ENCODE data around the gene HAND1.
A peak's percentile ranks its signal among the peaks of the same experiment; 100 is the strongest.

Gene HAND1

DNA sequence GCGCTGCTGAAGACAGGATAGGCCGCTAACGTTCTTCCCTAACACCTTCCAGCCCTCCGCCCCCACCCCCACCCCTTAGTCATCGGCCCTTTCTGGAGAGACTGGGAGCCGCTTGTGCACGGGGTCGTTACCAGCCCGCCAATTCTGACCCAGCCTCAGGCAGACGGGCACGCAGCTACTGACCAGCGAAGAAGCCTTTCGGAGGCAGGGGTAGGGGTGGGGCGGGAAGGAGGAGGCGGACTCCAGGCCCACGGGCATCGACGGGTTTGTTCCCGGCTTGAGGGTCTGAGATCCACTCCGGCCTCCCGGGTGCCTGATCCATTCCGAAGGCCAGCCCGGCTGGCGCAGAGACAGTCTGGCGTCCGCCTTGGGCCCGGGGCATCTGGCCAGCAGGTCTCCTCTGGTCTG lies 729 bp upstream of the HAND1 start:
- DNase-seq (ENCODE audit: low spot score), result no peak

GRCh38 chr5:154477382-154478223 lies 424 bp downstream of the HAND1 start:
- no peak for DNase-seq (ENCODE audit: low spot score)

DNA sequence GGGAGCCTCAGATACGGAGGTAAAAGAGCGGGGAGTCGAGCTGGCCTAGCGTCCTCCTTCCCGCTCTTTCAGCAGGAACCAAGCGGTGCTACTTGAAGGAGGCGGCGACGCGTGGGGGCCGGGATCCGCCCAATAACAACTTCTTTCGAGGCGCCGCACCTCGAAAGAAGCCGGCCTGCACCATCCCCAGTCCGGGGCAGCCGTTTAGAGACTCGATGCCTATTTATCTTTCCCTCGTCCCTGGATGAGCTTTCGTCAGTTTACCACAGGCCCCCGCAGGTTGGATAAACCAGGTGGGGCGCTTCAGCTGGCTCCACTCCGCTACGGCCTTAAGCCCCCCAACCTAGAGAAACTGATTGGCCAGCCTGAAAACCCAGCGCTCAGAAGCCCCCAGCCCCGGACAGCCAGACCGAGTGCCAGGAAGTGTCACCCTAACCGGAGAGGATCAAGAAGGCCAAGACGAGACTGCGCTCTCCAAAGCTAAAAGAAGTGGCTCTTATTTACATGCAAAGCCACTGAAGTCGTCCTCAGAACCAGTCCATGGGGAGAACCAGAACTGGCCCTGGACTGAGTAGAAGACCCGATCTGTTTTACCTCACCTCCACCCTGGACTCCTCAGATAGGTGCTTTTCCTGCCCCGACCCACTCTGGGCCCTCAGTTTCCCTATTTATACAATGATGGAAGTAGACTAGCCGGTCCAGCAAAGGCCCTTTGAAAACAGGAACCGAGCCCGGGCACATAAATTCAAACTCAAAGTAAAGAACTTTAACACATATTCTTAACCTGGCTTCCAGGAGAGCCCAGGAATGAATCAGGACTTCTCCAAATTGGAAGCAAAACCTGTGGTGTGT lies 1.4 kb downstream of the HAND1 start:
- DNase-seq (ENCODE audit: low spot score), result no peak

DNA sequence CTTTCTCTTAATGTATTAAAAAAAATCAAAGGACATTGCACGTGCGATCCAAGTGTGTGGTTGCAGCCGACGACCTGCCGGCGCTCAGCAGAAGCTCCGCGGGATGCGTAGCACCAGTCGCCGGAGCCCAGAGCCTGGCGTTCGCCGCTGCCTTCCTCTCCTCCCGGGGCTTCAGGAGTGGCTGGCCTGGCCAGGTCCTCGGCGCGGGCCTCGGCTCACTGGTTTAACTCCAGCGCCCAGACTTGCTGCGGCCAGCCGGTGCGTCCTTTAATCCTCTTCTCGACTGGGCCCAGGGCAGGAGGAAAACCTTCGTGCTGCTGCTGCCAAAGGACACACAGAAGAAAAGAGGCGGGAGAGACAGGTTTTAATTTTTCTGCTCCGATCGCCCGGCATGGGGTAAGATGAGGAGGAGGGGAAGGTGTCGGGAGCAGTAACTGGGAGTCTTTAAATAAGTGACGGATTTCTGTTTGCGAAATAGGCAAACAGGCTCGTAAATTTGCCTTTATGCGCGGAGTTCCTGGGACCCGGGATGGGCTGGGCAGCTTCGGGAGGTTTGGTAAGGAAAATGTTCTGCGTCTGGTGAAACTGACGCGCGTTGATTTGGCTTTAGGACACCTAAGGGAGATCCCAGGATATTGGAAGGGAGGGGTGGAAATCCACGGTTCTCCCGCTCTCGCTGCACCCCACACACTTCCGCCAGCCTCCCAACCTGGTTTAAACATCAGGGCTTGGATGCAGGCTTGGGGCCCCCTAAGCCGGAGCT lies 2.3 kb downstream of the HAND1 start:
- DNase-seq (ENCODE audit: low spot score), result no peak

DNA sequence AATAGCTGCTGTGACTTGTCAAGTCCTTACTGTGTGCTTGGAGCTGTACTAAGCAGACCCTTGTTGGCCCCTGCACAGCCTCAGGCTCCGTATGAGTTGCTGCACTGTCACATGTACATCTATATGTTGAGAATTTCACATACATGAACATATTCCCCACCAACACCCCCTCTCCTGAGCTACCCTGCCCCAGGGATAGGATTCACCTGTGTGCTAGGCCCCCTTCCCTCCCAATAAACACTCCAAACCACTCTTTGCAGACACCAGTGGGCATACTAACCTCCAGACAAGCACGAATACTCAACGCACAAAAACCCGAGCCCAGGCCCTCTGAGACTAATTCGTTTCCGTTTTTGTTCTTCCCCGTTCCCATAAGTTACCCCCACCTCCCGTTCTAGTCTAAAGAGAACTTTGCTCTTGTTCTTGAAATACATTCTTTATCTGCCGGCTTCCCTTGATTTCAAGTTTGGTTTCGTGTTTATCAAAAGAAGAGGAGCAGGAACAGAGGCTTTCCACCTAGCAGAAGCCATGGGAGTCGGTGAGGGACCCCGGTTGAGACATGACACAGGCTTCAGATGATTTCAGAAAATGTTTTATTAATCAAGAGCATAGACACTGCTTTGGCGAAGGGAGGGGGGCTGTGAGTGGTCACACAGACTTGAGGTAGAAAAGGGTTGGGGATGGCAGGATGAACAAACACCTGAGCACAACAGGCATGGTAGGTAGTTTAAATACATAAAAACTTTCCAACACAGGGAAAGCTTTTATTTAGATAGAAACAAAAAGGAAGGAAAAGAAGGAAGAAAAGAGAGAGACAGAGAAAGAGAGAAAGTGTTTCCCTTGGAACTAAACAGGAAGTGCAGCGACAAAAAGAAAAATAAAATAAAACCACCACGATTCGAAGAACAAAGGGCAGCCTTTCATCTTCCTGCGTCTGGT lies 3.4 kb downstream of the HAND1 start:
- DNase-seq (ENCODE audit: low spot score), result no peak

DNA sequence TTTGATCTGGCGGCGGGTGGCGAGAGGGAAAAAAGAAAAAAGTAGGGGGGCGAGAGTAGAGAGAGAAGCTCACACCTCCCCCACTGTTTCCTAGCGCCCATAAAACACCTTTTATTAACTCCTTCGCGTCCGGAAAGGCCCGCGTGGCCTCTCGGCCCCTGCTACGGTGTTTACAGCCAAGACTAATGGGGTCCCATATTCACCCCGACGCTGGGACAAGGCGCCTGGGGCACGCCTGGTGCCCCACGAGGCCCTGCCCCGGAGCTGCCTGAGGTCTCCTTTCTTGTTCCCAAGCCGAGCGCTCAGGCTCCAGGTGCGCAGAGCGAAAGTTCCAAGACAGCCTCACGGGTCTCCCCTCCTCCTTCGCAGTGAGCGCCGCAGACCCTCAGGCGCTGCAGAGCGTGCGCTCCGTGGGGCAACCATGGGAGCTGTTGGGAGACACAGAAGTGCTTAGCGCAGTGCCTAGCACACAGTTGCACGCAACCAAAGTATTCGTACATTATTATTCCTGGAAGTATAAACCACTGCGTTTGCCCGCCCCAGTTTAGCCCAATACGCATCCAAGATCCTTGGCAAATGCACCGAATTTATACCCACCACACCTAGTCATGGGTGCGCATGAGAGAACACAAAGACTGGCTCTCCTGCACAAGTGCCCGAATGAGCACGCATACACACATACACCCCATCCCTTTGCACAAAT lies 4.3 kb downstream of the HAND1 start:
- no peak for DNase-seq (ENCODE audit: low spot score)

DNA sequence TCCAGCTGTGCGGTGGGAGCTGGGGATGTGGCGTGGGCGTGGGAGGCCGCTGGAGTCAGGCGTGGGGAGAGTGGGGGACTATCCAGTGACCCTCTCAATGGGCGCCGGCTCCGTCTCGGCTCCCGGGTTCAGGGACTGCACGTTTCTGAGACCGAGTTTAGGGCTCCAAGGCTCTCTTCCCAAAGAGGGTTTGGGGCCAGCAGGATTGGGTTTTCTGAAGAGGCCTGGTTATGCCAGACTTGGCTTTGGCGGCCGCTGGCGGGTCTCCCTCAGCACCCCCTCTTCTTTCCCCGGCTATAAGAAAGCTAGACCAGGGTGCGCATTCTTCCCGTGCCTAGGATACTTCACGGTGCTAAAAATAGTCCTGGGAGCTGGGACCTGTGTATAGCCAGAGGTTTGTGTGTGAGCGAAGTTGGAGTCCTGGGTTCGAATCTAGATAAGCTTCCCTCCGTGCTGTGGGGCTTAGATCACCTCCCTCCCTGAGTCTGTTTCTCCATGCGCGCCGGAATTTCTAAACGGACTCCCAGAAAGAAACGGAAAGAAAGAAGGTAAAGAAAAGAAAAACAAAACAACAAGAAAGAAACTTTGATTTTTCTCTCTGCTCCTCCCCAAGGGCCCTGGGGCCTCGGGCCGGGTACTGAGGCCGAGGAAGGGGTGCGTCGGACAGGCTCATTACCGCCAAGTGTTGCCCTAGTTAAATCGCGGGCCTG lies 5.0 kb downstream of the HAND1 start:
- no peak for DNase-seq (ENCODE audit: low spot score)

DNA sequence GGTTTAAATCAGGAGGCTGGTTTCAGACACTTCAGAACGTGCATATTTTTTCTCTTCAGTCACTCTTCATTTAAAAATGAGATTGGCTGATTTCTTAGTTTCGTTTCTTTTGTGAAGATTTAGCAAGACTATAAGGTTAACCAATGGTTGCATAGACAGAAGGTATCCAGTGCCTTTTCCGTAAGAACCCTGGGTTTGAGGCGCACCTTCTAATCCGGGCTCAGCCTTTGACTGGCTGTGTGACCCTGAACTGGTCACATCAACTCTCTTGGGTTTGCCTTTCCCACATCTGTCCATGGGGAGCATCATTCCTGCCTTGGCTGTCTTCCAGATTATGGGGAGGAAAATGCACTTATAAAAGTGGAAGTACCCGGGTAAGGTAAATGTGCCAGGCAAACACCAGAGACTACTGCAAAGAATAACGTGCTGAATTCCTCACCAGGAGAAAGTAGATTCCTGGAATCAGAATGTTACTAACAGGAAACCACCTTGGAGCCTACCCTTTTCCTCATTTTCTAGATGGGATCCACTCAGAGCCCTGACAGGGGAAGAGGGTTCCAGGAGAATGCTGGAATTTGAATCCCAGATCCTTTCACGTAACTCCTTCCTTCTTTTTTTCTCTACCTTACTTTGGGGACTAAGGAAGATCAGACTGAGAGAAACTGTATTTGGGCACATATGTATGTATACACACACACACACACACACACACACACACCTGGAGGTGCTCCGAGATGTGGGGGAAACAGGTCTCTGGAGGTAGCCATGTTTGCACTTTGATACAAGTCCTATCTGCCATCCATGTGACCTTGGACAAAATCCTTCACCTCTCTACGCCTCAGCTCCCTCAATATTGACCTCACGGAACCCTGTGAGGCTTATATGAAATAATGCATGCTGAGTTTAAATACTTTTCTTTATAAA lies 6.8 kb downstream of the HAND1 start:
- DNase-seq (ENCODE audit: low spot score), result no peak

DNA sequence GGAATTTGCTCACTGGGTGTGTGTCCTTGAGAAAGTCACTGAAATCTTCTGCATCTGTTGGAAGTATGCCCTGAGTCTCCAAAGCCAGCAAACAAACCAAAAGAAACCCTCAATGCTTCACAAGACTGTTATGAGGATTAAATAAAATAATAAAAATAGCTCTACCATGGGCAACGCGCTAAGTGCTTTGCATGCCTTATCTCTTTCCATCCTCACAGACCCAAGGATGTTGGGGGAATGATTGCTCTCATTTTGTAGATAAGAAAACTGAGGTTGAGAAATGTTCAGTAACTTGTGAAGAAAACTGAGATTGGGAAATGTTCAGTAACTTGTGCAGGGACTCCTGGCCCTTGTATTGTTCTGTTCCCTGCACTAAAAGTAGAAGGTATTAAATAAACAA lies 7.9 kb downstream of the HAND1 start:
- DNase-seq (ENCODE audit: low spot score), result no peak

DNA sequence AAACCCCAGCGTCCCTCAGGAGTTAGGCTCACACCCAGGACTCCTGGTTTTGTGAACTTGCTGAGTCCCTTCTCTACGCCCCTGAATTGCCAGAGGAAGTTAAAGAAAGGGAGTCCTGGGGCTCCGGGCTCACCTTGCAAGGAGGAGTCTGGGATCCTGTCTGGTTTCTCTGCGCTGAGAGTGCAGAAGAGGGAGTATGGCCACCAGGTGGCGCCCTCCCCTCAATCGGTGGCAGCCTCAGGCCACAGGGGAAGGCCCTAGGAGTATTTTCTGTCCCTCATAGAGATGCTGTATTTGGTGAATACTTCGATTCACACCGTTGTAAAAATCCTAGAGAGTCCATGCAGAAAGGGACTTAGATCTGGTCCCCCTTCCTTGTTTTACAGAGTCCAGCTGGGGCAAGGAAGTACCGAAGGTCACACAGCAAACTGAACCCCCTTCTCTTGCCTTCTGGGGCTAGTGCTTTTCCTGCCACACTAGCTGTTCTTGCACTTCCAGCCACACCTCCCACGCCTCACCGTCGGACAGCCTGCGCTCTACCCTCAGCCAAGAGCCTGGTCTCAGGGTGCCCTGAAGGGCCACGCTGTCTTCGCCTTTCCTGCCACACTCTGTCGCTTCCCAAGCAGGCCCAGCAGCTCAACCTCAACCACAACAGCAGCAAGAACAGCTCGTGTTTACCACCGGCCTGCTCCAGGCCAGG lies 10.2 kb downstream of the HAND1 start:
- DNase-seq (ENCODE audit: low spot score), result peak; percentile 73

DNA sequence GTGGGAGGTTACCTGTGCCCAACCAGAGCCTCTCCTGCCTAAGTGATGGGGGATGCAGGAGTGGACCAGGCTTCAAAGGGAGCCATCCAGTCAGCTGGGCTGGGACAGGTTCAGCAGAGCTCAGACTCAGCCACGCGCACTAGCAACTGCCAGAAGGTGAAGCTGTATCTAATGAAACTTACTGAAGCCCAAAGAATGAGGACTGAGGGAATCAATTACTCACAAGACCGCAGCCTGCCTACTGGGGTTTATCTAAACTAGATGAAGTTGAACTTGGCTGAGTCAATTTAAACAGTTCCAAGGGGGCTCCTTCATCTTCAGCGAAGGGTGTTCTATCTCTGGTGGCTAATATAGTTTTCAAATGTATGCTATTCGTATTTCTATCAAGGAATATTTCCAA lies 11.4 kb downstream of the HAND1 start:
- no peak for DNase-seq (ENCODE audit: low spot score)

GRCh38 chr5:154466147-154466546 lies 11.9 kb downstream of the HAND1 start:
- no peak for DNase-seq (ENCODE audit: low spot score)

DNA sequence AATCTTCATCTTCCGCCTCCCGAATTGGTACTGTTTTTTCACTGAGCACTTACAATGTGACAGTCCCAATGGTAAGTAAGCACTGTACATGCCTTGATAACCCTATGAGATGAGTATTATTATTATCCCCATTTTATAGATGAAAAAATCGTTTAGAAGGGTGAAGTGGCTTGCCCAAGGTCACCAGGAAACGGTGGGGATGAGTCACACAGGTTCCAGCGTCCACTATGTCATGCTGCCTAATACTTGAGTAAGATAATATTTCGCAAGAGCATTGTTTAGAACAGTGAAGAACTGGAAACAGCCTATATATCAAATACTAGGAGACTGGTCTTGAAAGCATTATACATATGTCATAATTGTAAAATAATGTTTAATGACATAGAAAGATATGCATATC lies 12.9 kb downstream of the HAND1 start:
- DNase-seq (ENCODE audit: low spot score), result no peak

DNA sequence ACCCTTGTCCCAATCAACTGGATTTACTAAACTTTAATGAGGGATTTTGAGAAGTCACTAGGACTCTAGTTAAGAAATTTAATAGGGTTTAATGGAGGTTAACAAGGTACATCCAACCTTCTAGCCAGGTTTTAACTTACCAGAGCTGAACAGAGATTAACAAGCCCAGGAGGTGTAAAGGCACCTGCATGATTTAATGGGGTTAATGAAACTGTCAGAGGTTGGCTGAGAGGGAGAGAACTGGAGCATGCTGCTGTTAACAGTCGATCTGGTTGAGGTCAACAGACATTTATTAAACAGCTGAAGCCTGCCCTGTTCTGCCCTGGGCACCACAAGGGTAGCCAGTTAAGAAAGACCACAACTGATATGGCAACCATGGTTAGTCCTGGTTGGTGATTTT lies 13.6 kb downstream of the HAND1 start:
- no peak for DNase-seq (ENCODE audit: low spot score)

- no peak for DNase-seq (ENCODE audit: low spot score)
Measured at GRCh38 chr5:154461531-154461930, 16.5 kb downstream of the HAND1 start.

- DNase-seq (ENCODE audit: low spot score), result no peak
Measured at GRCh38 chr5:154460172-154460571, 17.9 kb downstream of the HAND1 start.

GRCh38 chr5:154459015-154459414 lies 19.0 kb downstream of the HAND1 start:
- no peak for DNase-seq (ENCODE audit: low spot score)

- DNase-seq (ENCODE audit: low spot score), result no peak
Measured at GRCh38 chr5:154456540-154456939, 21.5 kb downstream of the HAND1 start.
